OCI-LY3 (cell line): Measurements from ENCODE around the gene CLEC9A.

Experiments
- CTCF ChIP-seq: fragments of 200-600, 300-600 bp; sonication (generic); IDR thresholded peaks from 2 replicates; pipeline ENCODE4 v1.5.1; 2014; ENCODE audit warnings: antibody characterized with exemption, low read length, low read depth
- EZH2phosphoT487 ChIP-seq: fragments of 200-600 bp; shearing (Covaris generic); IDR thresholded peaks from 2 replicates; pipeline ENCODE4 v1.6.1; 2018; ENCODE audit warnings: antibody characterized with exemption, mixed run types, low read depth

- TF ChIP-seq EZH2phosphoT487 (no peak), CTCF (no peak)
Observed at GRCh38 chr12:10025236-10025635, 5.2 kb upstream of the CLEC9A start.
